Nucleus accumbens (tissue), 56 donors: Measurements from ENCODE around the gene PDE4DIP.
"Not testable (repeated sequence)": the region's sequence is repeated elsewhere in the genome, so short reads cannot be mapped to it uniquely, and the experiment has no call there.

ENCODE experiments used
- DNase-seq, 56 donors: peaks; one replicate each; lab custom pipeline; 2025; lab: John Stamatoyannopoulos, UW

Gene PDE4DIP

GRCh38 chr1:148844220-148844619 lies at the start of gene PDE4DIP:
PDE4DIP (plus strand) TSS chr1:148844428; CDS start chr1:148844775, 347 bp downstream.
- not testable (repeated sequence) for DNase-seq

DNA sequence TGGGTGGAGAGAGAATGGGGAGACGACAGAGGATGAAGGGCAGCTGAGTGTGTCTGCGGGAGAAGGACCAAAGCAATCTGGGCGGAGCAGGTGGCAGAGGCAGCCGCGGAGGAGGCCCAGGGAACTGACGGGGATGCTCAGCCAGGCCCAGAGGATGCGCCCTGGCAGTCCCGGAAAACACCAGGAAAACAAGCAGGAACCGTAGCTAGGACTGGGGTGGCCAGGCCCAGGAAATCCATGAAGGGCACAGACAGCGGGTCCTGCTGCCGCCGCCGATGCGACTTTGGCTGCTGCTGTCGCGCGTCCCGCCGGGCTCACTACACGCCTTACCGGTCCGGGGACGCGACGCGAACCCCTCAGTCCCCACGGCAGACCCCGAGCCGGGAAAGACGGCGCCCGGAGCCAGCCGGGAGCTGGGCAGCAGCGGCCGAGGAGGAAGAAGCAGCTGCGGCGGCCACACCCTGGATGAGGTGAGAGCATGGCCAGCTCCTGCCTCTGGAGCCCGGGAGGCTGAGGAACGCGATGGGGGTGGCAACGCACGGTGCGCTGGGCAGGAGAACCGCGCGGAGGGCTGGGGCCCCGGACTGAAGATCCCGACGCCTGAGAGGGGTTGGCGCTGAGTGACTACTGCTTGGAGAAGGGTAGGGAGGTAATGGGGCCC lies 35.8 kb upstream of the PDE4DIP start:
- DNase-seq: not testable (repeated sequence)

GRCh38 chr1:148808929-148809283 lies 35.3 kb upstream of the PDE4DIP start:
- not testable (repeated sequence) for DNase-seq

- DNase-seq: not testable (repeated sequence)
Observed at GRCh38 chr1:148822180-148822579, 22.0 kb upstream of the PDE4DIP start.

GRCh38 chr1:148823822-148824221 lies 20.4 kb upstream of the PDE4DIP start:
- not testable (repeated sequence) for DNase-seq

DNA sequence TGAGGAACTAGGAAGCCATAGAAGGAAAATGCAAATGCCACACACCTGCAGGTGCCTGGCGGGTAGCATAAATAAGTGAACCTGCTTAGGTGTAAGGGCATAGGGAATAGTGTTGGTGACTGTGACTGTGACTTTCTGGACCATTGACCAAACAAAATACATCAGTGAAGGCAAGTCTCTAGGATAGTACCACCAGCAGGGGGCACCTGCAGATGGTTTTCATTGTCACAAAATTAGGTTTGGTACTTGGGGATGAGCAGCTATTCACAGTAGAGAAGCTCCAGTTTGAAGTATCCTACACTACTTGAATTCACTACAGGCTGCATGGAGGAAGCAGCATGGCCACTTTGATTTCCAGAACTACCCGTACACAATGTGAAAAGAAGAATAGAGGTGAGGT lies 19.2 kb upstream of the PDE4DIP start:
- not testable (repeated sequence) for DNase-seq

GRCh38 chr1:148828531-148828930 lies 15.7 kb upstream of the PDE4DIP start:
- DNase-seq: not testable (repeated sequence)

GRCh38 chr1:148828962-148829361 lies 15.3 kb upstream of the PDE4DIP start:
- DNase-seq: not testable (repeated sequence)

DNA sequence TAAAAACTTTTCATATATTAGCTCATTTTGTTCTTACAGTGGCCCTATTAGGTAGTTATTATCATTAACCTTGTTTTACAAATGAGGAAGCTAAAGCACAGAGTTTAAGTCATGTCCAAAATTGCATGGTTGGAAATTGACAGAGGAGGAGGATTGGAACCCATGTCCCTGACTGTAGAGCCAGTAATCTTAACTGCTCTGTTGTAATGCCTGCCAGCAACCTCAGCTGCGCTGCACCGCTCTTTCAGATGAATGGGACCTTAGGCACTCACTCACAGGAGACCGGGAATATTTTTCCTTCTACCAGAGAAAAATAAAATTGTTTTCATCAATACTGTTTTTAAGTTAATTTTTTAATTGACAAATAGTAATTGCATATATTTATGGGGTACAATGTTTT lies 14.9 kb upstream of the PDE4DIP start:
- not testable (repeated sequence) for DNase-seq

DNA sequence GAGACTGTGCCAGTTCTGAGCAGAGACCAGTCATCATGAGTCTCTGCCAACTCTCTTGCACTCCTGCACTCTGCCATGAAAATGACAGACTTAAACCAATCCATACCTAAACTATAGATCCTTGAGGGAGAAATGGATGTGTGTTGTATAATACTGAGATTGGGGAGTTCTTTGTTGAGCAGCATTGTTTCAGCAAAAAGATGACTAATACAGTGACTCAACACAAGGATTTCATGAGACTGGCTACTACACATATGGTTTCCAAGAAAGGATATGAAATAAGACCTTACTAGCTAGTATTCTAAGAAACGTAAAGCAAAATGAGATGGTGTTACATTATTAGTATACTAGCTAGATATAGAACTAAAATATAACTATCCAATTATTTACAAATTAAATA lies 3.0 kb upstream of the PDE4DIP start:
- not testable (repeated sequence) for DNase-seq

GRCh38 chr1:148844651-148845050 lies 423 bp downstream of the PDE4DIP start:
- DNase-seq: not testable (repeated sequence)

DNA sequence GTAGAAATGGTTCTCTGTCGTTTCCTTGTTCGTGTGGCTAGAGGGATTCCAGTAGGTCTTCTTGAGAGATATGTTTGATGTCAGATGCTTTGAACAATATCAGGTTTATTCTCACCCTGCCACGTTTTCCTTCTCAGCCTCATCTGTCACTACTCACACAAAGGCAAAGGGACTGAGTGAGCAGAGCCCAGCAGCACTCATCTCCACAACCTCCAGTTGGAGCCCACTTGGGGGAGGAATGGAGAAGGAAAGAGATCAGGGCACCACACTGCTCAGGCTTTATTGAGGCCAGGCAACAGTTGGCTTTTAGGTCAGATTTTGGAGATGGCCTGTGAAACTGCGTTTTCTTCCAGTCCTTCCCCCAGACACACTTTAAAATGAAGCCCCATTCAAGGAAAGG lies 840 bp downstream of the PDE4DIP start:
- DNase-seq: not testable (repeated sequence)

GRCh38 chr1:148850347-148850746 lies 6.1 kb downstream of the PDE4DIP start:
- DNase-seq: not testable (repeated sequence)

DNA sequence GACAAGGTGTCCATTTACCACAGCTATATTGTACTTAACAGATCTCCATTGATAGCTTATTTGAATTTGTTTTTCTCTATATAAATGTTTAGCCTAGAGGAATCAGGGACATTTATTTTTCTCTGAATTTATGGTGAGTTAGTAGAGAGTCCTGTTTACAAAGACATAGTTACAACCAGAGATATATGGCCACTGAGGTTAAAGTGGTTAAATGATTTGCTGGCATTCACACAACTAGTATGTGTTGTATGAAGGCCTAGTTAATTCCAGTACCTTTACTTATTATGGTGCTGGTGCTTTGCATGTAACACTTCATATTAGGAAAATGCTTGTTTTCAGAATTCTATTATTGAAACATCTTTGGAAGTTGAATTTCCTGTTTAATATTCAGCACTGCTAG lies 6.6 kb downstream of the PDE4DIP start:
- not testable (repeated sequence) for DNase-seq

DNA sequence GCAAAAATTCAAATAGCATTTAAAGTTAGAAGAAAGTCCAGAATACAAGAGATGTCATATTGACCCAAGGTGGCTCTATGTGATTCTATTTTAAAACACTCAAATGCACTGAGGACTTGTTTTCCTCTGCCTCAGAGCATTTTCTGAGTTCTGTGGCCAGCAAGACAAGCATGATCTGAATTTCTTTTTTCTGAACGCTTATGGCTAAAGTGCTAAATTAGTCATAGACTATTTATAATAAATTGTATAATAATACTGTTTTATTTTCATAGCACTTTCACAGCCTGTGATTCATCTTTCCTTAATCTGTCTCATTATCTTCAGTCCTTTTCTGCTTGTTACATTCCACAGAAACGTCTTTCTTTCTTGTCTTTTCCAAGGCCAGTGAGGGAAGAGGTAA lies 7.5 kb downstream of the PDE4DIP start:
- DNase-seq: not testable (repeated sequence)

DNA sequence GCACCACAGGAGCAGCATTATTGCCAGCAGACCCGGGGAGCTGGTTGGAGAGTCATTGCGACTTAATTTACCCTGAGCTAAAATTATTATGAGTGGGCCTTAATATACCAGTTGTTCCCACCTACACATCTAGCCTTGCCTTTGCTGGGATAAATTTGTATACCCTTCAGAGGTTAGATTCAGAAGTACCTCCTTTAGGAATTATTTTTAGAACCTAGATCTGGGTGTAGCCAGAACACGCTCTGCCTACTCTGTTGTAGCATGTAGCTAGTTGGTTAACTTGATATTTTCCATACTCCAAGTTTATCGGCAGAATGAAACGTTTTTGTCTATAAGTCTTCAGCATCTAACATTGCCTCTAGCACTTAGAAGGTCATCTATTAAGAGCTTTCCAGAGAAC lies 9.1 kb downstream of the PDE4DIP start:
- not testable (repeated sequence) for DNase-seq

DNA sequence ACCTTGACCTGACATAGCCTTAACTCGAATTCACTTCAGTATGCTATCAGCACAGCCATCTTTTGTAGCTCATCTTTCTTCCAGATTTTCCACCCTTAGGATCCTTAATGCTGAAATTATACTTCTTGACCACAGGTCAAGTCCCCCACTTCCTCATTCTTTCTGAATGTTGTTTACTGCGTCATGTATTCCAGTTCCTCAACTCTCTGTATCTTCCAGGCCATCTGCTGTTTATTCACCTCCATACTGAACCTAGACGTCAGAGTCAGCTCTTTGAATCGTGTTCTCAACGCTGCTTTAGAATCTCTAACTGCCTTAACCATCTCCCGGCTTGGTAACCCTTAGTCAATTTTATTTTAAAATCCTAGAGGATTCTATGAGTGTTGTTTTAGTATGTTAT lies 9.8 kb downstream of the PDE4DIP start:
- DNase-seq: not testable (repeated sequence)

GRCh38 chr1:148855367-148855766 lies 11.1 kb downstream of the PDE4DIP start:
- not testable (repeated sequence) for DNase-seq

GRCh38 chr1:148860049-148860448 lies 15.8 kb downstream of the PDE4DIP start:
- DNase-seq: not testable (repeated sequence)

- DNase-seq: not testable (repeated sequence)
Observed at GRCh38 chr1:148860579-148861259, 16.5 kb downstream of the PDE4DIP start.

DNA sequence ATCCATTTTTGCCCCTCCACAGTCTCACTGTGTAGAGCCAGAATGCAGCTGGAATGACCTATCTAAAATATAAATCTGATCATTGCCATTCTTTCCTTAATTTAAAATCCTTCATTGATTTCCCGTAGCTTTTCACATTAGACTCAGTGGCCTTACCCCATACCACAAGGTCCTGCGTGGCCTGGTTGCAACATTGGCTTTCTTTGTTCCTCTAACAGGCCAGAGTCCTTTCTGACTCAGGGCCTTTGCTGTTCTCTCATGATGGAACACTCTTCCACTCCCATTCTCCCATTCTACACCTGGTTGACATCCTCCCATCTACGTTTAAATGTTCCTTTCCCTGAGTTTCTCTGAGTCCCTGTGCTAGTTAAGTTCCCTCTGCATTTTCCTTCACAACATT lies 18.4 kb downstream of the PDE4DIP start:
- not testable (repeated sequence) for DNase-seq
